ENCODE measurements around the gene RPS26. TPM values are rescaled to one million over a fixed set of nuclear protein-coding genes. Genes with fewer than 3 reads are reported as not detected.
A peak's percentile ranks its signal among the peaks of the same experiment; 100 is the strongest.

The RPS26 gene
- total and polyA plus RNA-seq, 9 of the 15 experiments (the other 6 are each of a cell fraction or from before 2014, with no cell fraction given): 70.2 to 1,589 (median 852) TPM

- TF ChIP-seq TSHZ1 (CRISPR knock-in tag; IDR thresholded peaks at IDR 0.05) (no peak), NR2C1 (IDR thresholded peaks at IDR 0.05) (peak; percentile 61; the same call in 1 of the 2 replicates), NR2C1 (tag; IDR thresholded peaks at IDR 0.05) (peak; percentile 93), BMI1 (IDR thresholded peaks at IDR 0.05; ENCODE audit: low read length) (no peak), XRCC5 (IDR thresholded peaks at IDR 0.05; ENCODE audit: low read depth, low read length) (no peak), BCLAF1 (IDR thresholded peaks at IDR 0.05; ENCODE audit: borderline replicate concordance in 1 of 2, control insufficient read depth in 1 of 2, low read depth in 2 of 2, low read length in 1 of 2) (no peak), NELFE (IDR thresholded peaks at IDR 0.05; ENCODE audit: insufficient read depth, insufficient read length) (no peak), ETS1 (conservative IDR thresholded peaks at IDR 0.05; ENCODE audit: control insufficient read depth, low read depth, low read length) (no peak), FOXJ2 (tag; IDR thresholded peaks at IDR 0.05) (no peak), FUS (optimal IDR thresholded peaks at IDR 0.05; ENCODE audit: low read depth, low read length) (no peak), ZNF24 (IDR thresholded peaks at IDR 0.05) (no peak), ZBED1 (IDR thresholded peaks at IDR 0.05) (no peak), ZKSCAN8 (CRISPR knock-in tag; IDR thresholded peaks at IDR 0.05) (no peak), SMAD4 (CRISPR knock-in tag; conservative IDR thresholded peaks at IDR 0.05) (peak; percentile 57), KAT2B (IDR thresholded peaks at IDR 0.05; ENCODE audit: low read depth, low read length) (no peak), ZNF57 (CRISPR knock-in tag; IDR thresholded peaks at IDR 0.05) (no peak), PBX2 (CRISPR knock-in tag; IDR thresholded peaks at IDR 0.05; ENCODE audit: low read depth) (no peak), PBX2 (tag; conservative IDR thresholded peaks at IDR 0.05; ENCODE audit: low read depth) (peak; percentile 57; the same call in 1 of the 2 replicates), MTA3 (IDR thresholded peaks at IDR 0.05; ENCODE audit: borderline replicate concordance) (no peak; the same call in 1 of the 2 replicates)
These were observed 31.6 kb upstream of the RPS26 start (continued) for GRCh38 chr12:56010111-56010570.
